Tibial nerve (tissue), 4 donors: ENCODE data around the gene MAN1A2. TPM values are rescaled to one million over a fixed set of nuclear protein-coding genes. Genes with fewer than 3 reads are reported as not detected.

ENCODE experiments used
- DNase-seq, 2 donors: peaks; one replicate each; pipeline ENCODE4 v3.0.0-alpha.2; 2019; ENCODE audit warnings: low spot score in 2 of 2
- H3K27ac ChIP-seq, 4 donors: fragments of 200-600 bp; sonication (generic) in 3 of 4; one replicate each; pipeline ENCODE4 v1.5.1; 2017 to 2019; ENCODE audit warnings: mild to moderate bottlenecking in 1 of 4
- H3K27me3 ChIP-seq, 2 donors: fragments of 200-600 bp; sonication (generic) in 1 of 2; one replicate each; pipeline versions ENCODE4 v1.5.1 to v1.6.0; 2017 to 2019
- H3K36me3 ChIP-seq, 3 donors: fragments of 200-600 bp; sonication (generic); one replicate each; pipeline ENCODE4 v1.5.1; 2018 to 2019
- H3K4me1 ChIP-seq, 4 donors: fragments of 200-600 bp; sonication (generic) in 3 of 4; one replicate each; pipeline ENCODE4 v1.5.1; 2017 to 2019
- H3K4me3 ChIP-seq, 4 donors: fragments of 200-600 bp; sonication (generic) in 3 of 4; one replicate each; pipeline ENCODE4 v1.5.1; 2017 to 2019; ENCODE audit warnings: mild to moderate bottlenecking in 1 of 4, moderate library complexity in 1 of 4
- H3K9me3 ChIP-seq, 4 donors: fragments of 200-600 bp; sonication (generic) in 3 of 4; one replicate each; pipeline ENCODE4 v1.5.1; 2017 to 2019
- CTCF ChIP-seq, 5 experiments: fragments of 200-600 bp in 3 of 5; fragments of 450-650 bp in 2 of 5; sonication (generic) in 3 of 5; IDR thresholded peaks; one replicate each; pipeline ENCODE4 v1.5.1; 2016 to 2019; ENCODE audit warnings: antibody characterized with exemption in 5 of 5, mild to moderate bottlenecking in 3 of 5, moderate library complexity in 2 of 5
- EP300 ChIP-seq, 2 donors: sonication (generic); formaldehyde crosslinking; IDR thresholded peaks; one replicate each; pipeline ENCODE4 v1.6.1; 2017; ENCODE audit warnings: antibody characterized with exemption in 2 of 2, mild to moderate bottlenecking in 1 of 2
- POLR2A ChIP-seq, 2 donors: fragments of 450-650 bp; IDR thresholded peaks; one replicate each; pipeline ENCODE4 v1.6.1; 2017; ENCODE audit warnings: antibody characterized with exemption in 2 of 2, mild to moderate bottlenecking in 2 of 2, moderate library complexity in 2 of 2
- WGBS, 2 donors: methylation state at CpG; one replicate each; pipeline ENCODE4 v1.1.5; 2018; 5-methylcytosine and 5-hydroxymethylcytosine counted together
- total RNA-seq, 4 donors: library from RNA; depleted of rRNA; stranded (reverse); fragments of >200 nt; gene quantifications; one replicate each; pipeline ENCODE4 v1.1.0, GENCODE V29; 2016

Gene MAN1A2
- total RNA-seq, 4 donors from 2014 or later: 31.4 to 65.7 (median 45.6) TPM

- Histone ChIP-seq H3K36me3 (no peaks in the 10 kb centered on the region), H3K4me3 (no peak overlapping the region), H3K27ac (no peak overlapping the region), H3K9me3 (peaks cover 0 to 3% (median 0%) of the 10 kb centered on the region in 4 donors), H3K27me3 (no peaks in the 10 kb centered on the region), H3K4me1 (peaks cover 0 to 4% (median 0%) of the 10 kb centered on the region in 4 donors)
- 80 to 88% methylated on average over 4 of the region's 4 CpGs for WGBS, 2 donors
- TF ChIP-seq EP300 (IDR thresholded peaks at IDR 0.05): no peak
- no peak for TF ChIP-seq CTCF (IDR thresholded peaks at IDR 0.05)
- no peak for TF ChIP-seq POLR2A (IDR thresholded peaks at IDR 0.05)
- no peak for DNase-seq
These were observed 196.2 kb downstream of the MAN1A2 start for GRCh38 chr1:117563492-117563875.

- no peak overlapping the region for H3K27ac ChIP-seq
- WGBS, 2 donors: 59 to 66% methylated on average over 8 of the region's 8 CpGs
- H3K4me1 ChIP-seq: peaks cover 0 to 4% (median 0%) of the 10 kb centered on the region in 4 donors
These were observed 197.2 kb downstream of the MAN1A2 start for GRCh38 chr1:117564227-117565075.

GRCh38 chr1:117565076-117565556 is 197.9 kb downstream of the MAN1A2 start:
- no peaks in the 10 kb centered on the region for H3K9me3 ChIP-seq
- peaks cover 0 to 6% (median 0%) of the 10 kb centered on the region in 4 donors for H3K4me1 ChIP-seq
- WGBS, 2 donors: 55 to 65% methylated on average over 4 of the region's 4 CpGs
- H3K36me3 ChIP-seq: no peaks in the 10 kb centered on the region
- DNase-seq: no peak
- TF ChIP-seq CTCF (IDR thresholded peaks at IDR 0.05): no peak
- no peak for TF ChIP-seq EP300 (IDR thresholded peaks at IDR 0.05)
- no peak for TF ChIP-seq POLR2A (IDR thresholded peaks at IDR 0.05)
- no peaks in the 10 kb centered on the region for H3K27me3 ChIP-seq
- no peak overlapping the region for H3K4me3 ChIP-seq
- no peak overlapping the region for H3K27ac ChIP-seq

More at GRCh38 chr1:117564227-117565075, 197.2 kb downstream of the MAN1A2 start:
- no peak for DNase-seq
- H3K36me3 ChIP-seq: no peaks in the 10 kb centered on the region
- TF ChIP-seq POLR2A (IDR thresholded peaks at IDR 0.05): no peak
- no peak for TF ChIP-seq CTCF (IDR thresholded peaks at IDR 0.05)
- no peak for TF ChIP-seq EP300 (IDR thresholded peaks at IDR 0.05)
- no peaks in the 10 kb centered on the region for H3K27me3 ChIP-seq
- no peaks in the 10 kb centered on the region for H3K9me3 ChIP-seq
- H3K4me3 ChIP-seq: no peak overlapping the region

- 79 to 90% methylated on average over 8 of the region's 8 CpGs for WGBS, 2 donors
- no peaks in the 10 kb centered on the region for H3K36me3 ChIP-seq
- no peak for DNase-seq
- H3K4me1 ChIP-seq: peaks cover 0 to 6% (median 0%) of the 10 kb centered on the region in 4 donors
- no peaks in the 10 kb centered on the region for H3K9me3 ChIP-seq
- no peak overlapping the region for H3K27ac ChIP-seq
- H3K27me3 ChIP-seq: no peaks in the 10 kb centered on the region
- TF ChIP-seq POLR2A (IDR thresholded peaks at IDR 0.05) (no peak), CTCF (IDR thresholded peaks at IDR 0.05) (no peak), EP300 (IDR thresholded peaks at IDR 0.05) (no peak)
- no peak overlapping the region for H3K4me3 ChIP-seq
These were observed 198.7 kb downstream of the MAN1A2 start for GRCh38 chr1:117565745-117566455.

GRCh38 chr1:117566556-117566955 is 199.3 kb downstream of the MAN1A2 start:
- 91 to 93% methylated on average over 3 of the region's 3 CpGs for WGBS, 2 donors
- Histone ChIP-seq H3K4me3 (no peak overlapping the region), H3K4me1 (peaks cover 0 to 6% (median 0%) of the 10 kb centered on the region in 4 donors), H3K9me3 (no peaks in the 10 kb centered on the region), H3K27ac (no peak overlapping the region), H3K36me3 (no peaks in the 10 kb centered on the region), H3K27me3 (no peaks in the 10 kb centered on the region)
- no peak for TF ChIP-seq POLR2A (IDR thresholded peaks at IDR 0.05)
- TF ChIP-seq CTCF (IDR thresholded peaks at IDR 0.05): no peak
- TF ChIP-seq EP300 (IDR thresholded peaks at IDR 0.05): no peak
- DNase-seq: no peak
